Keratinocyte (primary cell): ENCODE measurements around the gene TUBE1. TPM values are rescaled to one million over a fixed set of nuclear protein-coding genes. Genes with fewer than 3 reads are reported as not detected.

ENCODE experiments used
- DNase-seq: peaks from one replicate; pipeline ENCODE4 v3.0.0-alpha.2; 2011; ENCODE audit warnings: low read depth, missing footprints, low spot score
- FAIRE-seq: peaks from 2 replicates; lab custom pipeline; 2011; peaks lifted over from hg19 to GRCh38; lab: Jason Lieb, UNC
- H2AFZ ChIP-seq: 2 replicates; pipeline ENCODE4 v1.6.0; 2012; ENCODE audit warnings: low read length, control low read depth, inconsistent platforms; ENCODE audit not compliant: control insufficient read depth
- H3K27ac ChIP-seq: 2 replicates; pipeline ENCODE4 v1.5.1; 2011; ENCODE audit warnings: low read length; ENCODE audit not compliant: control insufficient read depth, insufficient read depth
- H3K27me3 ChIP-seq: 3 replicates; pipeline ENCODE4 v1.6.0; 2011; ENCODE audit warnings: low read length; ENCODE audit not compliant: control insufficient read depth, insufficient read depth; ENCODE audit errors: extremely low read depth
- H3K36me3 ChIP-seq, 2 experiments: 2 replicates in 1 of 2; 3 replicates in 1 of 2; pipeline ENCODE4 v1.5.1; 2011; ENCODE audit warnings: low read length in 2 of 2, mild to moderate bottlenecking in 1 of 2; ENCODE audit not compliant: control insufficient read depth in 2 of 2, insufficient read depth in 2 of 2; ENCODE audit errors: extremely low read depth in 1 of 2
- H3K4me1 ChIP-seq: 3 replicates; pipeline ENCODE4 v1.5.1; 2011; ENCODE audit warnings: low read length; ENCODE audit not compliant: control insufficient read depth, insufficient read depth; ENCODE audit errors: extremely low read depth
- H3K4me2 ChIP-seq: 3 replicates; pipeline ENCODE4 v1.6.0; 2011; ENCODE audit warnings: low read depth, low read length; ENCODE audit not compliant: control insufficient read depth, insufficient read depth; ENCODE audit errors: extremely low read depth
- H3K4me3 ChIP-seq, 3 experiments: fragments of 200-600 bp in 1 of 3; sonication (generic) in 1 of 3; 2 replicates in 2 of 3; 3 replicates in 1 of 3; pipeline ENCODE4 v1.5.1; 2011 to 2016; ENCODE audit warnings: low read length in 3 of 3, mild to moderate bottlenecking in 3 of 3, control low read depth in 2 of 3, inconsistent platforms in 1 of 3, low read depth in 1 of 3, mixed read lengths in 1 of 3, mixed run types in 1 of 3, moderate library complexity in 1 of 3; ENCODE audit not compliant: control insufficient read depth in 2 of 3, insufficient read depth in 2 of 3; ENCODE audit errors: extremely low read depth in 1 of 3
- H3K79me2 ChIP-seq: 2 replicates; pipeline ENCODE4 v1.6.0; 2012; ENCODE audit warnings: low read length; ENCODE audit not compliant: control insufficient read depth, insufficient read depth
- H3K9ac ChIP-seq: 3 replicates; pipeline ENCODE4 v1.6.0; 2011; ENCODE audit warnings: low read length; ENCODE audit not compliant: control insufficient read depth, insufficient read depth; ENCODE audit errors: extremely low read depth
- H3K9me1 ChIP-seq: 3 replicates; pipeline ENCODE4 v1.6.0; 2011; ENCODE audit warnings: low read length; ENCODE audit not compliant: control insufficient read depth, insufficient read depth; ENCODE audit errors: extremely low read depth
- H3K9me3 ChIP-seq: 2 replicates; pipeline ENCODE4 v1.5.1; 2012; ENCODE audit warnings: low read depth, low read length; ENCODE audit not compliant: control insufficient read depth
- H4K20me1 ChIP-seq: 3 replicates; pipeline ENCODE4 v1.6.0; 2011; ENCODE audit warnings: low read length; ENCODE audit not compliant: control insufficient read depth, insufficient read depth; ENCODE audit errors: extremely low read depth
- CTCF ChIP-seq, 3 experiments: IDR thresholded peaks in 1 of 3; conservative IDR thresholded peaks in 1 of 3; optimal IDR thresholded peaks in 1 of 3; 2 replicates in 2 of 3; 3 replicates in 1 of 3; pipeline versions ENCODE3 to v1.5.1; 2011; ENCODE audit warnings: low read length in 3 of 3, mild to moderate bottlenecking in 3 of 3, moderate library complexity in 2 of 3, control low read depth in 1 of 3, inconsistent platforms in 1 of 3; ENCODE audit not compliant: insufficient read depth in 2 of 3; ENCODE audit errors: extremely low read depth in 1 of 3
- EZH2 ChIP-seq: IDR thresholded peaks from one replicate; pipeline ENCODE4 v1.6.1; 2012; ENCODE audit warnings: inconsistent platforms, mild to moderate bottlenecking, low read length, moderate library complexity
- dilution Hi-C: fragments of 300-500 bp; cut with MboI; formaldehyde crosslinking; loops from one replicate; pipeline ENCODE4 v1.7.0; 2020; ENCODE audit warnings: low sequenced_read_pairs; ENCODE audit not compliant: extremely low pct_ligation_motif_present
- polyA plus RNA-seq, 5 experiments: library from polyadenylated mRNA; depleted of rRNA in 3 of 5; stranded (reverse) in 3 of 5; stranded (forward) in 1 of 5; unstranded in 1 of 5; fragments of >200 nt; gene quantifications; 1 replicate in 1 of 5; 2 replicates in 3 of 5; 3 replicates in 1 of 5; pipeline versions ENCODE4 v1.2.1 to v1.2.3, GENCODE V29; 2011 to 2012; ENCODE audit warnings: missing spikeins in 2 of 5, low read depth in 1 of 5, low replicate concordance in 1 of 5

TUBE1 gene
- polyA plus RNA-seq, 1 donor (not counting 4 experiments of a cell fraction or from before 2014, with no cell fraction given), result 15.4 TPM

- Histone ChIP-seq H3K9me1 (no peaks in the 10 kb centered on the region), H2AFZ (no peak overlapping the region), H3K27ac (no peak overlapping the region), H3K4me3 (no peak overlapping the region), H4K20me1 (no peaks in the 10 kb centered on the region), H3K4me1 (peaks cover 7% of the 10 kb centered on the region), H3K79me2 (no peaks in the 10 kb centered on the region), H3K36me3 (no peaks in the 10 kb centered on the region), H3K9ac (no peak overlapping the region), H3K4me2 (no peak overlapping the region), H3K27me3 (no peaks in the 10 kb centered on the region), H3K9me3 (peaks cover 3% of the 10 kb centered on the region)
- dilution Hi-C loops, result no loop called here
- DNase-seq (no peak), FAIRE-seq (no peak)
- TF ChIP-seq EZH2 (no peak), CTCF (optimal IDR thresholded peaks at IDR 0.05 in 1 of 3, IDR thresholded peaks at IDR 0.05 in 1 of 3, conservative IDR thresholded peaks at IDR 0.05 in 1 of 3; ENCODE audit: extremely low read depth in 1 of 3, insufficient read depth in 2 of 3, low read length in 3 of 3) (no peak)
These were observed 62.8 kb downstream of the TUBE1 start for GRCh38 chr6:112024464-112024863.

GRCh38 chr6:112022749-112023148 is 64.5 kb downstream of the TUBE1 start:
- Histone ChIP-seq H3K4me1 (peaks cover 3% of the 10 kb centered on the region), H3K4me3 (no peak overlapping the region), H3K27ac (no peak overlapping the region), H3K4me2 (no peak overlapping the region), H3K36me3 (no peaks in the 10 kb centered on the region), H3K27me3 (no peaks in the 10 kb centered on the region), H3K9ac (no peak overlapping the region), H3K9me3 (peaks cover 3% of the 10 kb centered on the region), H3K79me2 (no peaks in the 10 kb centered on the region), H4K20me1 (no peaks in the 10 kb centered on the region), H3K9me1 (no peaks in the 10 kb centered on the region), H2AFZ (no peak overlapping the region)
- dilution Hi-C loops, result no loop called here
- no peak for TF ChIP-seq CTCF (optimal IDR thresholded peaks at IDR 0.05 in 1 of 3, IDR thresholded peaks at IDR 0.05 in 1 of 3, conservative IDR thresholded peaks at IDR 0.05 in 1 of 3; ENCODE audit: extremely low read depth in 1 of 3, insufficient read depth in 2 of 3, low read length in 3 of 3)
- no peak for TF ChIP-seq EZH2
- DNase-seq (no peak), FAIRE-seq (no peak)
